NCI-H510A treated with DMSO at 0.1 percent for 48 hours (cell line): Measurements from ENCODE around the gene CDR2.
"Not testable (repeated sequence)": the region's sequence is repeated elsewhere in the genome, so short reads cannot be mapped to it uniquely, and the experiment has no call there.

Experiments used
- DNase-seq: peaks from one replicate; lab custom pipeline; 2025; lab: John Stamatoyannopoulos, UW

Gene CDR2

GRCh38 chr16:22375963-22376640, 1.7 kb upstream of the CDR2 start:
- no peak for DNase-seq

DNA sequence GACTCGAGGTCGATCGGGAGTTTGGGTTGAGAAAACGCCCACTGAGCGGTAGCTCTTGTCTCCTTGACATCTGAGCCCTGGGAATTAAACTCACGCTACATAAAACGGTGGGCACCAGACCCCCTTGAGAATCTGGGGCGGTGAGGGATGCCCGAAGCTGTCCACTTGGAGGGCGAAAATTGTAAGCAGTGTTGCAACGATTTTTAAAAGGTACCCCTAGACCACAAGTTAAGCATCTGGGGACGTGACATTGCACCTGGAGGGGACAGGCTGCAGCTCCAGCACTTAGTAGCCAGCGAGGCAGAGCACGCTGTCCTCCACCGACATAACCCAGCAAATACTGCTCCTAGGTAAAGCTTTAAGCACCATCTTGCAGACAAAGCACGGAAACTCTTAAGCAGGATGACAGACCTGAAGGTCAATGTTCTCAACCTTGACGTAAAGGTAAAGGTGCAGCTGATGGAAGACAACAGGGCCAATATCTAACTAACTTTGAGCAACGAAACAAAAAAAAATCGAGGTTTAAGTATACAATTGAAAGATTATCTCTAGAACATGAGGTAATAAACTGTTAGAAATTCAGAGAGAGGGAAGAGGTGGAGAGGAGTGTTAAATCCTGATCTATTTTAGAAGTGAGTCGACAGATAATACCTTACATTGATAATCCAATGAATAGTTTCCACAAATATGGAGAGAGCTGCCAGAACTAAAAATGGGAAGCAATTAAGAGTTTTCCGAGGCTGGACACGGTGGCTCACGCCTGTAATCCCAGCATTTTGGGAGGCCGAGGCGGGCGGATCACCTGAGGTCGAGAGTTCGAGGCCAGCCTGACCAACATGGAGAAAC, 921 bp upstream of the CDR2 start:
- peak; percentile 34 for DNase-seq

DNA sequence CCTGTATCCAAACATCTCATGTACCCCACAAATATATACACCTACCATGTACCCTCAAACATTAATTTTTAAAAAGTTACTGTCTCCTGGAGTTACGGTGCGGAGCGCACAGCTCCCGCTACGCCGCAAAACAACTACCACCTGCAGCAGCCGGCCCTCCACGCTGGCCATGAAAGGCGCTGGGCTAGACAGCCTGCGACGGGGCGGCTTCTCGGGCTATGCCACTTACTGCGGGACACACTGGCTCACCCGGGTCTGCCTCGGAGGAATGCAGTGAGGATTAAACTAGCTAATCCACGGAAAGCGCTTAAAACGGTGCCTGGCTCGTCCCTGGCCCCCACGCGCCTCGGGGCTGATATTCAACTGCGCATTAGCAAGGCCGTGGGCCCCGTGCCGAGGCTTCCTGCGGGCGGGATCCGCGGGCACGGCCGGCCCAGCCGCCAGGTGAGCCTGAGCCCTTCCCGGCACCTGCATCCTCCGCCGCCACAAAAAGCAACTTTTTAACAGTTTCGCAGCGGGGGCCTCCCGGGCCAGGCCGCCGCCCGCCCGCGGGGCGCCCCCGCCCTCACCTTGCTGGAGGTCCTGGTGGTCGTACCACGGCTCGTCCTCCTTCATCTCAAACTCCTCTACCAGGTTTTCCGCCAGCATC, 633 bp downstream of the CDR2 start:
- DNase-seq, result no peak

GRCh38 chr16:22372882-22373661, 1.3 kb downstream of the CDR2 start:
- no peak for DNase-seq

DNA sequence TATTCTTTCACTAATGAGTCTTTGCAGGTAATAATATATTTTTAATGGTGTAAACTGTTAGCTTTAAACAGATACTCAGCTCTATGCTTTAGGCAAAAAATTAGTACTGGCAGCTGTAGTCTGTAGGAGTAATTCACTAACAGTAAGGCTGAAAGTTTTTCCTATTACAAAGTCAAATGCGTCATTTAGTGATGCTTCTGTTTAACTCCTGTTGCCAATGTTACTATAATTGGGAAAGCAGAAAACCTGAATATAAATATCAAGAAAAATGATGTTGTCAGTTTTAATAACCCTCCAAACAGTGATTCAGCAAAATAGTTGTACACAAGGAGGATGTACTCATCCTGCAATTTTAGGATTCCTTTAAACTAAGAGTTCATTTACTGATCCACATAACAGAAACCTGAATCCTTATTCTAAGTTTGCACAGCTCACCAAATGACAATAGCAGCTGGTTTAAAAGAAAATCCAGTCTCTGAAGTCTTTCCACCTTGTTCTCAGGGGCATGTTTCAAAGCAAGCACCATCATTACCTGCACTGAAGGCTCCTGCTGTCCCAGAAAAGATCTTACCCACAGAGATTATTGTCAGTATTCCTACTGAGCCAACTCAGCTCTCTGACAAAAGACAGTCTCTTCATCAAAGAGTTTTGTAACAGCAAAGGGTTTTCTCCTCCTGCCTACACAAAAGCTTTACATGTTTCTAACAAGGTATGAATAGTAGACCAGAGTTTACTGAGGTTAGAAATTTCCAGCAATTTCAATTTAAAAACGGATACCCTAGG, 4.2 kb downstream of the CDR2 start:
- DNase-seq, result no peak

- DNase-seq, result peak; percentile 41
These were observed 5.1 kb downstream of the CDR2 start for GRCh38 chr16:22369221-22369811.

GRCh38 chr16:22368200-22368826, 6.1 kb downstream of the CDR2 start:
- DNase-seq, result not testable (repeated sequence)

GRCh38 chr16:22366889-22367288, 7.5 kb downstream of the CDR2 start:
- DNase-seq, result no peak

DNA sequence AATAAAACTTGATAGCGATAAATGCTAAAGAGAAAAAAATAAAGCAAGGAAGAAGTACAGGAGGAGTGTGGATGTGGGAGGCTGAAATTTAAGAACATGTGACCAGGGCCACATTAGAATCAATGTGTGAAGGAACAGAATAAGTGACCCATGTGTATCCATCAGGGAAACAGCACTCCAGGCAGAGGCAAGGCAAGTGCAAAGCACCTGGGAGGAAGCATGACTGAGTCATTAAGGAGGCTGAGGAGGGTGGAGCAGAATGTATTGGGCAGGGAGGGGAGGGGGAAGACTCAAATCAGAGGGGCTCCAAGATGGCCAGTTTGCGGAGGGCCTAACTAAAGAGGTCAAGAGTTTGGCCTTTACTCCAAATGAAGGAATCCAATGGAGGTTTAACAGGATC, 8.0 kb downstream of the CDR2 start:
- DNase-seq, result no peak

- no peak for DNase-seq
These were observed 10.2 kb downstream of the CDR2 start for GRCh38 chr16:22364241-22364640.

DNA sequence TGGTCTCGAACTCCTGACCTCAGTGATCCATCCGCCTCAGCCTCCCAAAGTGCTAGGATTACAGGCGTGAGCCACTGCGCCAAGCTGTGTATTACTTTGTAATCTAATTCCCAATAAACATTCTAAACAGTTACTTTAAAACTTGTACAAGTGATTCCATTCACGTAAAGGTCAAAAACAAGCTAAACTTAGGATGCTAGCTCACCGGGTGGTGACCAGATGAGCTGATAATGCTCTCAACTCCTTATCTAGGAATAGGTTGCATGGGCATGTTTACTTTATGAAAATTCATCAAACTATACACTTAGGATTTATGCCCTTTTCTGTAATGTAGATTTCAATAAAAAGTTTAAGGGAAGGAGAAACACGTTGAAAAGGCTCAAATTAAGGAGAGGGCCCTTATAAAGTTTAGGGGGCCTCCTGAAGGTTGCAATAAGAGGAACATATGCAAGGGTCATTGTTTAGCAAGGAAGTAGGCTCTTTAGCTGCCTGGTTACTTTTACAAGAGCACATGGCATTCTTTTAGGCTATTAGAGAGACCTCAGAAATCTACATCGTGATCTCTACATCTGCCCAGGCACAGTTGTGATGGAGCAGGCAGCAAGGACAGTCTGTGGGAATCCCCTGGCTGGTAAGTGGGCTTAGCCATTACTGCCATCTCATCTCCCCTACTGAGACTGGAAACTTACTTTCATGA, 13.3 kb downstream of the CDR2 start:
- DNase-seq, result no peak

DNA sequence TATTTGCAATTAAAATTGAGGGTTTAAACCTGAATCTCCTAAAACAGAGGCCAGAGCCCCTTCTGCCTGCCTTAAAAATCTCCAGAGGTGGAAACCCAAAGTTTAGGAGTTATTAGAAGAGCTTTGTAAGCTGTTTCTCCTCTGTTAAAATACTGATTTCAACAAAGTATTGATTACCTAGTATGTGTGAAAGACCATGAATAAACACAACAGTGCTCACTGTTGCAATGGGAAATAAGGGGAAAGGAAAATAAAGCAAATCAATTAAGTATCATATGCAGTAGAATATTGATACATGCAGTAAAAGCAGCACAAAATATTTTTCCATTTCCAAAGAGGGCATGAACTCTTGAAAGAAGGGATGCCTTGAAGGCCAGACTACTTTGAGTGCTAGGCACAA, 14.7 kb downstream of the CDR2 start:
- no peak for DNase-seq

- no peak for DNase-seq
These were observed 16.4 kb downstream of the CDR2 start for GRCh38 chr16:22358000-22358399.

DNA sequence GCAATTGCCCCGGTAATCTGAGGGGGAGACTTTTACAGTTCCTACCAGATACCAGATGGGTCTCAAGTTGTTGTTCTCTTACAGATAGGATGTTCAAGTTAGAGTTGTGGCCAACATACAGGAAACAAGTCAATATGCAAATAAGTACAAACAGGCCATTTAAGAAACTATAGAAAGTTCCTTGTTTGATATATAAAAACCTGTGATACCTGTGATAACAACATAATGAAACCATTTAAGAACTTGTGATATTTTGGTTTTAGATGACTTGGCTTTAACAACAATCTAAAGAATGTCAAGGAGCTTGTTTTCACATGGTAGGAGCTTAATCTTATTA, 16.8 kb downstream of the CDR2 start:
- DNase-seq, result no peak

GRCh38 chr16:22356930-22357634, 17.3 kb downstream of the CDR2 start:
- DNase-seq, result no peak

GRCh38 chr16:22355487-22355908, 18.9 kb downstream of the CDR2 start:
- DNase-seq, result no peak

DNA sequence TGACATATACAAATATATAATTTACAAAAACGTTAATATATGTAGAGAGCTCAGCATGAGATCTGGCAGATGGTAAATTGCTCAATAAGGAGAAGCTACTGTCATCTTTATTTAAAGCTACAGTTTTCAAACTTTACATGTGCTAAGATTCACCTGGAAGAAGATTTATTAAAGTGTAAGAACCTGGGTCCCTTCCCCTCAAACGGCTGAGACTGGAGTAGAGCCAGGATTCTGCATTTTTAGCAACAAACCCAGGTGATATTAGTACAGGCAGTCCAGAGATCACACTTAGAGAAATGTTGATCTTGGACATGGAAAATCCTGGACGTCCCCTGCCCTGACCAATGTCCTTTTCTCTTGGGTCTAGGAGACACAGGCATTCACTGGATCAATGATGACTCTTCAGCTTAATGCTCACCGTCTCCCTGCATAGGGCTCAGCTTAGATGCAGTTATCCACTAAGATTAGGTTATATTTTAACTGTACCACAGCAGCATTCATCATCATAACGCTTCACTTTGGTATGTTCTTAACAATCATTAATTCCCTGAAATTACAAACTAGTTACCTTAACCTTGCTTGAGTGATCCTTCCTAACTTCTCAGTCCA, 20.4 kb downstream of the CDR2 start:
- DNase-seq, result no peak

DNA sequence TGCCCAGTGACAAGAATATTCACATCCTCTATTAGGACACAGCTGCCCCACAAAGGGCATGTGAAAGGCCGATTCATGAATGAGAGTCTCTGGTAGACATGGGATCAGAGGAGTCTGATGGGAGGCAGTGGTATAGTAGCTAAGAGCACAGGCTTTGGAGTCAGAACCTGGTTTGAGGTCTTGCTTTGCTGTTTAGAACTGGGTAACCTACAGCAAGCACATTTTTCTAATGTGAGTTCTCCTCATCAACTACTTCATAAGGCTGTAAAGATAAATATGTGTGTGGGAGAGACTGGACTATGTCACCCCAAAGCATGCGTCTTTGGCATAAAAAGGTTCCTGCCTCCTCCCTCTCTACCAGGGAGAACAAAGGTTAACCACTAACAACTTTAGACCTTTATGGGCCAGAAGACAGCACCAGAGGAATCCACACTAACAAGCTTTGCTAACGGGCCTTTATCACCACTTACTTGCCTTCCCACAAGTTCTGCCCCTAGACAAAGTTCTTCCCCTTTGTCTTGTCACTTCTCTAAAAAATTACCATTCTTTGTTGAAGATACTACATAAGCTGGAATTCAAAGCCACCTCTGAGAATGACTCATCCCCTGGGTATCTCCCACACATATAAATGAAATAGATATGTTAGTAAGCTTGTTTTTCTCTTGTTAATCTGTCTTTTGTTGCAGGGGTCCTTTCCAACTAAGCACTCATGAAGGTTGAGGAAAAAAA, 21.1 kb downstream of the CDR2 start:
- DNase-seq, result no peak
